WERI-Rb-1 (cell line): ENCODE results near the gene LRCH1.

Experiments used
- DNase-seq: peaks from one replicate; pipeline ENCODE4 v3.0.0-alpha.2; 2020
- H3K27ac ChIP-seq: fragments of 250-450 bp; sonication (Bioruptor Pico); 2 replicates; pipeline ENCODE4 v1.5.1; 2020; ENCODE audit warnings: mild to moderate bottlenecking, moderate library complexity
- H3K27me3 ChIP-seq: fragments of 250-450 bp; sonication (Bioruptor Pico); 2 replicates; pipeline ENCODE4 v1.5.1; 2021; ENCODE audit warnings: mild to moderate bottlenecking, low read depth, moderate library complexity; ENCODE audit not compliant: insufficient read depth, severe bottlenecking
- H3K36me3 ChIP-seq: fragments of 250-450 bp; sonication (Bioruptor Pico); 2 replicates; pipeline ENCODE4 v1.5.1; 2020; ENCODE audit warnings: mild to moderate bottlenecking, moderate library complexity
- H3K4me3 ChIP-seq: 2 replicates; pipeline ENCODE4 v1.5.1; 2011; ENCODE audit warnings: low read depth, mild to moderate bottlenecking, control low read depth, low read length
- H3K9me3 ChIP-seq: fragments of 250-450 bp; sonication (Bioruptor Pico); 2 replicates; pipeline ENCODE4 v1.5.1; 2021; ENCODE audit warnings: mild to moderate bottlenecking, moderate library complexity; ENCODE audit not compliant: severe bottlenecking
- TF ChIP-seq, protein P1 (sequence below): IDR thresholded peaks from 2 replicates; pipeline ENCODE4 v1.5.1; 2011; ENCODE audit warnings: low read depth, mild to moderate bottlenecking, control low read depth, inconsistent platforms, low read length

LRCH1 gene

DNA sequence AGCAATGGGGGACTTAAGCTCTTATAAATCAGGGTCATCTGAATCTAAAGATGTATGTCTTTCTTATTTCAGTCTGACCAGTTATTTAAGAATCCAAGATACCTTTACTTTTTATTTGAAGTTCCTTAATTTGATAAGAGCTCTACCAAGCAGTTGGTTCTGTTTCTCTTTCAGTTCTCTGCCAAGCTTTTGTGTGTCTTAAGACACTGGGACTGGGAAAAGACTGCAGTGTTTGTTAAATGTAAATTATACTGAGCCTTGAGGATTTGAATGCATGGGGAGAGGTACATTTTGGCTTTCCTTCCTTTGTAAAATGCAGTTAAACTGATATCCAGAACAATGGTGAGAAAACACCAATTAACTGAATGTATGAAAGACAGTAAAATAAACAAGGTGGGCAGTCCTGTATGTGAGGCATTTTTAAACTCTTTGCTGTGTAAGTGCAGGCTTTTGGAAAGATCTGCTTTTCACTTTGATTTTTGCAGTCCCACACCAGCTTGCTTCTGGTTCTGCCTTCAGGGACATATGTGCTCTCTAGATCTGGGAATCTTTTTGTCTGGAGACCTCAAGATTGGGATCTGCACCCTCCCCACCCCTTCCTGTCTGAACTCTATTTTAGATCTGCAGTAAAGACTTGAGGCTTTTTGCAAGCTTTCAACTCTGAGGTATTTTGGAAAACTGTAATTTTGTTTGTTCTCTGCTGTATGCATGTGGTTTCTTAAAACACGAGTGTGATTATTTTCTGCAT lies 77.6 kb downstream of the LRCH1 start:
- Histone ChIP-seq H3K36me3 (peaks cover 7% of the 10 kb centered on the region), H3K27ac (peak overlapping the region; percentile 70), H3K27me3 (no peaks in the 10 kb centered on the region), H3K4me3 (no peak overlapping the region; the same call in 1 of the 2 replicates), H3K9me3 (no peaks in the 10 kb centered on the region)
- TF ChIP-seq, protein P1, sequence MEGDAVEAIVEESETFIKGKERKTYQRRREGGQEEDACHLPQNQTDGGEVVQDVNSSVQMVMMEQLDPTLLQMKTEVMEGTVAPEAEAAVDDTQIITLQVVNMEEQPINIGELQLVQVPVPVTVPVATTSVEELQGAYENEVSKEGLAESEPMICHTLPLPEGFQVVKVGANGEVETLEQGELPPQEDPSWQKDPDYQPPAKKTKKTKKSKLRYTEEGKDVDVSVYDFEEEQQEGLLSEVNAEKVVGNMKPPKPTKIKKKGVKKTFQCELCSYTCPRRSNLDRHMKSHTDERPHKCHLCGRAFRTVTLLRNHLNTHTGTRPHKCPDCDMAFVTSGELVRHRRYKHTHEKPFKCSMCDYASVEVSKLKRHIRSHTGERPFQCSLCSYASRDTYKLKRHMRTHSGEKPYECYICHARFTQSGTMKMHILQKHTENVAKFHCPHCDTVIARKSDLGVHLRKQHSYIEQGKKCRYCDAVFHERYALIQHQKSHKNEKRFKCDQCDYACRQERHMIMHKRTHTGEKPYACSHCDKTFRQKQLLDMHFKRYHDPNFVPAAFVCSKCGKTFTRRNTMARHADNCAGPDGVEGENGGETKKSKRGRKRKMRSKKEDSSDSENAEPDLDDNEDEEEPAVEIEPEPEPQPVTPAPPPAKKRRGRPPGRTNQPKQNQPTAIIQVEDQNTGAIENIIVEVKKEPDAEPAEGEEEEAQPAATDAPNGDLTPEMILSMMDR: no peak
- DNase-seq: no peak

DNA sequence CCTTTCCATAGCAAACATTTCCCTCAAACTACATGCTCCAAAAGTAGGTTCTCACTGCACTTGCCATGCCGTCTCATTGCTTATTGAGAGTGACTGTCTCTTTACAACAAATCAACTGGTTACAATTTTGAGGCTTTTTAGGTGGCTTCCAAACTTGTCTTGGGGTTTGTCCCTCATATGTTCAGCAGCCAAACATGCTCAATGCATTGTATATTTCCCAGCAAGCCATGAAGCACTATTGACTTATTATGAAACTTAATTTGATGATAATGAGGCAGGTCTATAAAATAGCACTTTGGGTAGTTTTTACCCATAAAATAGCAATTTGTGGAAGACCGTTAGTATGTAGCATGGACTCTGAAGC lies 78.2 kb downstream of the LRCH1 start:
- Histone ChIP-seq H3K36me3 (peaks cover 7% of the 10 kb centered on the region), H3K9me3 (no peaks in the 10 kb centered on the region), H3K4me3 (no peak overlapping the region), H3K27ac (peak overlapping the region; percentile 70), H3K27me3 (no peaks in the 10 kb centered on the region)
- TF ChIP-seq, protein P1: no peak
- no peak for DNase-seq

DNA sequence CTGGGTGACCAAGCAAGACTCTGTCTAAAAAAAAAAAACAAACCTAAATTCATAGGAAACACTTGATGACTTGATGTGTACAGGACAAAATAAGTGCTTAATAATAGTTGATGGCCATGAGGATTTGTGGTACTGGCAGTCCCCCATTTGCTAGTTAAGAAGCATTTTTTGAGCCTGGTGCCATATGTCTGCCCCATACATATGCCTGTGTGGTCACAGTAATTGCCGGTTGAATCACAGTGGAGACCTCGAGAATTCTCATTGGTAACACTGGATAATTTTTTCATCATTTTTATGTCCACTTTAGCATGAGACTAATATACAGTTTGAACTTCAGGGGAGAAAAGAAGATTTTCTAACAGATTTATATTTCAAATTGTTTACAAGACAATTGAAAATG lies 79.2 kb downstream of the LRCH1 start:
- TF ChIP-seq, protein P1: no peak
- Histone ChIP-seq H3K27ac (no peak overlapping the region), H3K27me3 (no peaks in the 10 kb centered on the region), H3K4me3 (no peak overlapping the region), H3K9me3 (no peaks in the 10 kb centered on the region), H3K36me3 (peaks cover 7% of the 10 kb centered on the region)
- no peak for DNase-seq

DNA sequence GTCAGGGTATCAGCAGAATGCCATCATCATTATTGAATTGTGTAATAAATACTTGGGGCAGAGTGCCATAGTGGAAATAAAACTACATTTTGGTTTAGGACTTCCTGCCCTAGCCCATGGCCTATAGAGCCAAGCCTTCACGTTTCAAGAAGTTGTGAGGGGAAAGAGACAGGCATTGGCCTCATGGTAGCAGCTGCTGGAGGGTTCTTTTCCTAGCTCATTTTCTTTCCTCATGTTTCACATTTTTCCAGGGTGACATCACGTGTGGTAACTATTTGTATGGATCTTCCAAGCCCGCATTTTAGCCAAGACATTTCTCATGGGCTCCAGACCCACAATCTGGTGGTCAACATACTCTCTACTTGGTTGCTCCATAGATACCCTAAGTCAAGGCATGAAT lies 80.4 kb downstream of the LRCH1 start:
- no peak for DNase-seq
- Histone ChIP-seq H3K36me3 (peaks cover 4% of the 10 kb centered on the region), H3K27me3 (no peaks in the 10 kb centered on the region), H3K4me3 (no peak overlapping the region), H3K27ac (no peak overlapping the region), H3K9me3 (no peaks in the 10 kb centered on the region)
- TF ChIP-seq, protein P1: no peak

DNA sequence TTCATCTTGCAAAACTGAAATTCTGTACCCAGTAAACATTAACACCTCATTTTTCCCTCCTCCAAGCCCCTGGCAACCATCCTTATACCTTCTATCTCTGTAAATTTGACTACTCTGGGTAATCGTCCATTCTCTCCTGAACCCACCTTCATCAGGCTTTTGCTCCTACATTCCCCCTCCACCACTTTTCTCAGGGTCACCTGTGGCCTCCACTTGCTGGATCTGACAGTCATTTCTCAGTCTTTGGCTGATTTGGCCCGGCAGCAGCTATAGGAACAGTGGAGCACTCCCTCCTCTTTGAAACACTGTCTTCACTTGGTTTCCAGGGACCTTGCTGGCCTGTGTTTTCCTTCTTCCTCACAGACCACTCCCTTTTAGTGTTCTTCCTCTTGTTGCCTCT lies 83.5 kb downstream of the LRCH1 start:
- Histone ChIP-seq H3K27me3 (no peaks in the 10 kb centered on the region), H3K4me3 (no peak overlapping the region), H3K27ac (no peak overlapping the region), H3K36me3 (peaks cover 4% of the 10 kb centered on the region), H3K9me3 (no peaks in the 10 kb centered on the region)
- no peak for DNase-seq
- TF ChIP-seq, protein P1: no peak

DNA sequence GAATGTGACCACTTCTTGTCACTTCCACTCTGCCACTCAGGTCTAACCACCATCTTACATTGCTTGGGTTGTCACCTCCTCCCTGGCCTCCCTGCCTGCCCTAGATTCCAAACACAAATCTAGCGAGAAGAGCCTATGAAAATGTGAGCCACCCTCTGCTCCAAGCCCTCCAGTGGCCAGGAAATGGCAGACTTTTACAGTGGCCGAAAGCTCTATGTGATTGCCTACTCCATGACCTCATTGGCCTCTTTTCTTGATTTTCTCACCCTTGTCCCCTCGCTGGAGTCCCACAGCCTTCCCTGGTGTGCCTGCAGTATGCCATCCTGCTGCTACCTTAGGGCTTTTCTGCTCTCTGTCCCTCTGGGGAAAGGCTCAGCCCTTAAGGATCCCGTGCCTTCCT lies 84.2 kb downstream of the LRCH1 start:
- peaks cover 4% of the 10 kb centered on the region for H3K36me3 ChIP-seq
- DNase-seq: no peak
- no peaks in the 10 kb centered on the region for H3K27me3 ChIP-seq
- no peak overlapping the region for H3K27ac ChIP-seq
- H3K9me3 ChIP-seq: no peaks in the 10 kb centered on the region
- TF ChIP-seq, protein P1: no peak
- no peak overlapping the region for H3K4me3 ChIP-seq
